ENCODE results near the gene FAM83C. TPM values are rescaled to one million over a fixed set of nuclear protein-coding genes. Genes with fewer than 3 reads are reported as not detected.

Gene FAM83C
- total RNA-seq, 1 experiment from 2014 or later = not detected

DNA sequence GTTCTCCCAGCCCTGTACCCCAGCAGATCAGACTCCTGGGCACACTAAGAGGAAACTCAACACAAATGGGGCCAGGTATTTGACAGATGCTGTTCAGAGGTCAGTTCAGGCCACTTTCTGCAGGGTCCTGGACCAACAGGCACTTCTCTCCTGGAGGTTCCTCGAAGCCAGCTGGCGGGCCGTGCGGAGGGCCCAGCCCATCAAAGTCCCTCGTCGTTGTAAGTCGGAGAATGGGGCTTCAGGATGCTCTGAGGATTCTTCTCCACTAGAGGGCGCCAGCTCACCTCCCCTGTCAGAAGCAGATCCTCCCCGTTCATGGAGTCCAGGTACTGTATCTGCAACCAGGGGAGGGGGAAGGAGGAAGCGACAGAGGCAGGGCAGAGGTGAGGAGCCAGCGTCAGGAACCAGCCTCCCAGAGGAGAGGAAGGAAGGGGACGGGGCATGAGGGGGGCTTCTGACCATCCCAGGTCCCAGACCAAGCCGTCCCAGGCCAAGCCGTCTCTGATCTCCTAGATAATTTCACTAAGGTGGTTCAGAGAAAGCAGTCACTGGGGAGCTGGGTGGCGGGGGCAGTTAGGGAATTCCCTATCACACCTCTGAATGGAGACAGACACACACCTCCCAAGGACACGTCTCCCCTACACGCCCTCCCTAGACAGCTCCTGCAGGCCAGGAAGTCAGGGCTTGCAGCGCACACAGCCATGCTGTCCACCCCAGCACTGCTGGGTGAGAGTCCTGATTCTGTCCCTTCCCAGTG lies 11.7 kb upstream of the FAM83C start:
- H3K4me3 ChIP-seq (ENCODE audit: low read length) = no peak overlapping the region
- no peaks in the 10 kb centered on the region for H3K27me3 ChIP-seq (ENCODE audit: low read length)
- H3K27ac ChIP-seq (ENCODE audit: low read length) = peak overlapping the region; percentile 98
- no peaks in the 10 kb centered on the region for H3K36me3 ChIP-seq (ENCODE audit: low read depth, low read length)
- peaks cover 76% of the 10 kb centered on the region for H3K4me1 ChIP-seq (ENCODE audit: insufficient read depth, low read length)
- peak; percentile 27 for ATAC-seq
- H3K9me3 ChIP-seq (ENCODE audit: low read length) = no peaks in the 10 kb centered on the region
- intact Hi-C loops (cut with micrococcal nuclease) = loop anchor here (1.0 to 2.0 kb wide), 5 partner anchors 15 to 143 kb away; partner anchors contain the start of genes EIF6 and GDF5
- no peaks in the 10 kb centered on the region for H4K20me1 ChIP-seq (ENCODE audit: low read length)
- peak overlapping the region; percentile 51 for H3K4me2 ChIP-seq (ENCODE audit: low read length)
- 0 out of 2 replicates have a peak, but pooled peaks cover 7% of the 10 kb centered on the region for H3K79me2 ChIP-seq (ENCODE audit: low read length)
- peaks cover 17% of the 10 kb centered on the region for H3F3A ChIP-seq (ENCODE audit: low read length, unreplicated experiment)
- DNase-seq = peak; percentile 98
- POLR2A ChIA-PET (ENCODE audit: unreplicated experiment) = interaction anchor here (0.5 to 0.6 kb wide), 2 partner anchors 19 to 67 kb away, joined by 3 to 4 read pairs; partner anchors contain the start of gene EIF6
- TF ChIP-seq EZH2 (IDR thresholded peaks at IDR 0.05; ENCODE audit: low read length, unreplicated experiment) = no peak
- TF ChIP-seq, protein P1, sequence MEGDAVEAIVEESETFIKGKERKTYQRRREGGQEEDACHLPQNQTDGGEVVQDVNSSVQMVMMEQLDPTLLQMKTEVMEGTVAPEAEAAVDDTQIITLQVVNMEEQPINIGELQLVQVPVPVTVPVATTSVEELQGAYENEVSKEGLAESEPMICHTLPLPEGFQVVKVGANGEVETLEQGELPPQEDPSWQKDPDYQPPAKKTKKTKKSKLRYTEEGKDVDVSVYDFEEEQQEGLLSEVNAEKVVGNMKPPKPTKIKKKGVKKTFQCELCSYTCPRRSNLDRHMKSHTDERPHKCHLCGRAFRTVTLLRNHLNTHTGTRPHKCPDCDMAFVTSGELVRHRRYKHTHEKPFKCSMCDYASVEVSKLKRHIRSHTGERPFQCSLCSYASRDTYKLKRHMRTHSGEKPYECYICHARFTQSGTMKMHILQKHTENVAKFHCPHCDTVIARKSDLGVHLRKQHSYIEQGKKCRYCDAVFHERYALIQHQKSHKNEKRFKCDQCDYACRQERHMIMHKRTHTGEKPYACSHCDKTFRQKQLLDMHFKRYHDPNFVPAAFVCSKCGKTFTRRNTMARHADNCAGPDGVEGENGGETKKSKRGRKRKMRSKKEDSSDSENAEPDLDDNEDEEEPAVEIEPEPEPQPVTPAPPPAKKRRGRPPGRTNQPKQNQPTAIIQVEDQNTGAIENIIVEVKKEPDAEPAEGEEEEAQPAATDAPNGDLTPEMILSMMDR (conservative IDR thresholded peaks at IDR 0.05; ENCODE audit: low read depth, low read length) = peak; percentile 97
- H3K9me2 ChIP-seq (replicated peaks; ENCODE audit: low read length) = no peaks in the 10 kb centered on the region
- peak overlapping the region; percentile 91 for H3K9ac ChIP-seq (ENCODE audit: low read length)
- peak overlapping the region; percentile 23 for H2AFZ ChIP-seq (ENCODE audit: low read length)
- CTCF ChIA-PET = interaction anchor here (0.6 to 1.4 kb wide), 5 partner anchors 14 to 208 kb away, joined by 3 to 14 read pairs (median 4); no protein-coding TSS in a partner anchor
- BruUV-seq (replicated peaks) = no TSS peak

DNA sequence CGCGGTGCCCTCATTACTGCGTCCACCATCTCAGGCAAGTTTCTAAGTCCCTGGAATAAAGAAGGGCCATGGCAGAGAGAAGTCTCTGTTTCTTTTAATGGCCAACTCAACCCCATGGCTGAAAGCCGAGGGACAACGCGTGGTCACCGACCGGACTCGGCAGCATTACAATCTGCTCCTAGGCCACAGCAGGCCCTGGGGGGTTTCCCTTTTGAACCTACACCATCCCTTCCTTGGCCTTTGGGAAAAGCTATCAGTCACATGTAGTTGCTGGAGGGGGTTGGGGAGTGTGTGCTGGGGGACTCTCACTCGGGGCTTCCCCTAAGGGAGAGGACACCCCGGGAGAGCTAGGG lies 11.1 kb upstream of the FAM83C start:
- H3K79me2 ChIP-seq (ENCODE audit: low read length) = 0 out of 2 replicates have a peak, but pooled peaks cover 7% of the 10 kb centered on the region
- peaks cover 70% of the 10 kb centered on the region for H3K4me1 ChIP-seq (ENCODE audit: insufficient read depth, low read length)
- no peak overlapping the region for H3K4me3 ChIP-seq (ENCODE audit: low read length)
- intact Hi-C loops (cut with micrococcal nuclease) = loop anchor here (1.0 to 2.0 kb wide), 3 partner anchors 19 to 143 kb away; partner anchors contain the start of gene EIF6
- H3K27ac ChIP-seq (ENCODE audit: low read length) = peak overlapping the region; percentile 98
- BruUV-seq (replicated peaks) = no TSS peak
- H3K36me3 ChIP-seq (ENCODE audit: low read depth, low read length) = no peaks in the 10 kb centered on the region
- no peak for TF ChIP-seq EZH2phosphoT487 (IDR thresholded peaks at IDR 0.05; ENCODE audit: borderline replicate concordance, low read length)
- TF ChIP-seq, protein P1 (conservative IDR thresholded peaks at IDR 0.05; ENCODE audit: low read depth, low read length) = no peak
- TF ChIP-seq EZH2 (IDR thresholded peaks at IDR 0.05; ENCODE audit: low read length, unreplicated experiment) = no peak
- POLR2A ChIA-PET (ENCODE audit: unreplicated experiment) = interaction anchor here (0.5 kb wide), 1 partner anchor 67 kb away, joined by 4 read pairs; no protein-coding TSS in a partner anchor
- H3K9me2 ChIP-seq (replicated peaks; ENCODE audit: low read length) = no peaks in the 10 kb centered on the region
- ATAC-seq (no peak), DNase-seq (no peak)
- H3K4me2 ChIP-seq (ENCODE audit: low read length) = peak overlapping the region; percentile 51
- H3K9me3 ChIP-seq (ENCODE audit: low read length) = no peaks in the 10 kb centered on the region
- H2AFZ ChIP-seq (ENCODE audit: low read length) = peak overlapping the region; percentile 23
- H3K27me3 ChIP-seq (ENCODE audit: low read length) = no peaks in the 10 kb centered on the region
- H3F3A ChIP-seq (ENCODE audit: low read length, unreplicated experiment) = peaks cover 17% of the 10 kb centered on the region
- CTCF ChIA-PET = interaction anchor here (1.1 kb wide), 1 partner anchor 15 kb away, joined by 4 read pairs; no protein-coding TSS in a partner anchor
- H3K9ac ChIP-seq (ENCODE audit: low read length) = peak overlapping the region; percentile 91
- H4K20me1 ChIP-seq (ENCODE audit: low read length) = no peaks in the 10 kb centered on the region
